HG02973 (cell line): ENCODE measurements around the gene BPIFB4.

Experiments
- ATAC-seq: cut with Tn5 transposase; IDR thresholded peaks from one replicate; pipeline ENCODE4 v1.9.1; 2021; ENCODE audit warnings: moderate library complexity; ENCODE audit not compliant: unreplicated experiment

Gene BPIFB4

DNA sequence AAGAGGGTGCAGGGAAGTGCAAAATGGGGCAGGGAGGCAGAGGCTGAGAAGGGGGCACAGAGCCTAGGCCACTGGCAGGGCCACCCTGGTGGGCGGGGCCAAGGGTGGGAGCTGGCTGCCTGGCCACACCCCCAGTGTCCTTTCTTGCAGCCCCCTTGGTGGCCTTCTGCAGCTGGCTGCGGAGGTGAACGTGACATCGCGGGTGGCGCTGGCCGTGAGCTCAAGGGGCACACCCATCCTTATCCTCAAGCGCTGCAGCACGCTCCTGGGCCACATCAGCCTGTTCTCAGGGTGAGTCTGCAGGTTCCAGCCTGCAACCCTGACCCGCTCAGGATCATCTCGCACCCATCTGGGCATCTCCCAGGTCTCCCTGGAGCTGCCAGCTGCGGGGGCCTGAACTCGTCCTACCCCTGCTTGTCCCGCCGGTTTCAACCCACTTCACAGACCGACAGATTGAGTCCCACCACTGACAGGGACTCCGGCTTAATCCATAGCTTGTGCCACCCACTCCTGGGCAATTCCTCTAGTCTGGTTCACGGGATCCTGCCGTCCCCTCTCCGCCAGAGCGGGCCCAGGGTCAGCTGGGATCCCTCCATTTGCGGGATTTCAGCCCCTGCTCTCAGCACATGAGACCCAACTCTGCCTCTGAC, 19.6 kb upstream of the BPIFB4 start:
- ATAC-seq = no peak

DNA sequence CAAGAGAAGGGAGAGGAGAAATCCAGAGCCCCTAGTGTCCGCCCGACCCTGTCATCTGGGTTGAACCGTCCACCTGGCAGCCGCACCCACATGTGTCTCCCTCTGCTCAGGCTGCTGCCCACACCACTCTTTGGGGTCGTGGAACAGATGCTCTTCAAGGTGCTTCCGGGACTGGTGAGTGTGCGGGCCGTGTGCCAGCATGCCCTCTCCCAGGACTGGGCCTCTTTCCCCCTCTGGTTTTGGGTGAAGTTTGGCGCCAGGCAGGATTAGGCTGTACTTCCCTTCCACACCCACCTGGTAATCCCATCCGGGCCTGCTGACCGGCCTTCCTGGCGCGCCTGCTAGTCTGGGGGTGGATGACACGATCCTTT, 17.8 kb upstream of the BPIFB4 start:
- ATAC-seq = no peak

DNA sequence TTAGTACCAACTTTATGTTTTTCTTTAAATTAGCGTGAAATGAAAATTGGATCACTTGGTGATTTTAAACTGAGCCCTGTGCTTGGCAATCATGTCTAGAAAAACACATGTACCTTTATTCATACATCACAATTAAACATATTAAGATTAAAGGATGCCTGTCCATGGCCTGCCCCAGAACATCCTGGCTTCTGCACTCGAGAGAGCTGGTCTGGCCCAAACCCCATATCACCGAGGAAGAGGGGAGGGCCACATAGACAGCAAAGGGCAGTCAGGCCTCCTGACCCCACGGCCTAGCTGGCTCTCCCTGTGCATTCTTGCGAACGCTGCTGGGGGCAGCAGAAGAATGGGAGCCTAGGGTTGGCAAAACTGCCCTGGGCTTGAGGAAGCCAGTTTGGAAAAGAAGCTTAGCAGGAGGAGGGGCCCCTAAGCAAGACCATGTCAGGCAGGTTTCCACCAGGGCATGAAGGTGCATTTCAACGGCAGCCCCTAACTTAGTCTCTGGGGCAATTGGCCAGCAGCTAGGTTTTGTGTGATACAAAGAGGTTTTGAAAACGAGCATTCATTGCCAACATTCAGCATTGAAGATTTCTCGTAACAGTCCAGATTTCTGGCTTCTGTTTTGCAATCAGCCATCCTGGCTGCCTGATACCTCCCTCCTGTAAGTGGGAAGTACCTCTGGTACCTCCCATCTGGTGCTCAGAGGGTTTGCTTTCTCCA, 17.2 kb upstream of the BPIFB4 start:
- no peak for ATAC-seq

DNA sequence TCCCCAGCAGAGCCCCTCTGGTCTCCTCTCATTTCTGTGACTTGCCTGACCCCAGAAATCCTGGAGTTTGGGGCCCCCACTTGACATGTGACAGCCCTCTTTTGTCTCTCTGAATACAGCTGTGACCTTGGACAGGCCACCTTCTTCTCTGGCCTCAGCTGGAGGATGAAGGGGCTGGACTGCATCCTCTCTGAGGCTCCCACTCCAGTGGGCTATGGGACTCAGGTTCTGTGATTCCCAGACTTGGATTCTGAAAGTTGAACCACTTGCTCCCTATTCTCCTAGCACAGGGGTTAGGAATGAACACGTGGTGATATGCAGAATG, 16.7 kb upstream of the BPIFB4 start:
- no peak for ATAC-seq

DNA sequence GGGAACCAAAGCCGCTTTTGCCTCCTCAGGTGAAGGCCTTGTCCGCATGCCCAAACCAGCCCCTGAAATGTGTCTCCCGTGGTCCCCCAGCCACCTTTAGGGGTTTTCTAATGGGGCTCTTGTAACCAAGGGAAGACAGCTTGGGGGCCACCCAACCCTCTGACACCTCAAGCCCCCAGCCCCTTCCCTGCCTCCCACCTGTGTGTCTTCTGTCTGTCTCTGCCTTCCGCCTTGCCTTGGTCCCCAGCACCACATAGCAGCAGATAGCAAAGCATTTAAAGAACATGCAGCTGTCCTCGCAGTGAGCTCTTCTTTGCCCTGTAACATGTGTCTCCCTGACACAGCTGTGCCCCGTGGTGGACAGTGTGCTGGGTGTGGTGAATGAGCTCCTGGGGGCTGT, 16.2 kb upstream of the BPIFB4 start:
- no peak for ATAC-seq

DNA sequence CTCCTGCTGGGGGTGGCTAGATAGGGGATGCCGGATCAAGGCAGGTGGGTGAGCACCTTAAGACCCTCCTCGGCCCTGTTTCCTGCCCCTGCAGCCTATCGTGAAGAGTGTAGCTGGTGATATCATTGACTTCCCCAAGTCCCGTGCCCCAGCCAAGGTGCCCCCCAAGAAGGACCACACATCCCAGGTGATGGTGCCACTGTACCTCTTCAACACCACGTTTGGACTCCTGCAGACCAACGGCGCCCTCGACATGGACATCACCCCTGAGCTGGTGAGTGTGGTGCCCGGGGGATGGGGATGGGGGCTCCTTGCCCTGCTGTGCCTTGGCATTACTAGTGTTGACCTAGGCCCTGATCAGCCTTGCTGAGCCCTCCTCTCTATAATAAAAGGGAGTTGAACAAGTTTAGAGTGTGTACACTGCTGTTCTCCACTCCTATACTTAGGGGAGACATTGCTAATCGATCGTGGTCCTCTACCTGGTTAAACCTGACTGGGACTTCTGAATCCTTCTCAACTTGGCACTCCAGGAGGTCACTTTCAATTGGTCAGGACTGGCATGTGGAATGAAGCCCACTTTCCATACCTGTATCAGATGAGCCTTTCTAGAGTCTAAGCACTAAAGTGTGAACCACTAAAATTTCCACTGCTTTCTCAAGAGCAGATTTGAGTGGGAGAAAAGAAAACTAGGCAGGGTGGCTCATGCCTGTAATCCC, 14.7 kb upstream of the BPIFB4 start:
- no peak for ATAC-seq

DNA sequence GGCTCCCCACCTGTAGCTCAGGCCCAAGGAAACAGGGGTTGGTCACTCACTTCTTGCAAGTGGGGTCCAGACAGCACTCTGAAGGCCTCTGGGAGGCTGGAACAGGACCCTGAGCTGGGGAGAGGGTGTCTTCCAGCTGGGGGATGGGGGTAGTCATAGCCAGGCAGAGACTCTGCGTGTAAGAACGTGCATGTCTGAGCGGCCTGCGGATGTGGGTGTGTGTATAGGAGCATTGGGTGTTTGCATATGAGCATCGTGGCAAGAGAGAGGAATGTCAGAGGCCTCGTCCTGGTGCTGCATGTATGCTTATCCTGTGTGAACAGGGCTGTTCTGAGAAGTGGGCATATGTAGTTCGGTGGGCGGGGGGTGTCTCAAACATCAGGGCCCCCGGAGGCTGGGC, 13.7 kb upstream of the BPIFB4 start:
- no peak for ATAC-seq

DNA sequence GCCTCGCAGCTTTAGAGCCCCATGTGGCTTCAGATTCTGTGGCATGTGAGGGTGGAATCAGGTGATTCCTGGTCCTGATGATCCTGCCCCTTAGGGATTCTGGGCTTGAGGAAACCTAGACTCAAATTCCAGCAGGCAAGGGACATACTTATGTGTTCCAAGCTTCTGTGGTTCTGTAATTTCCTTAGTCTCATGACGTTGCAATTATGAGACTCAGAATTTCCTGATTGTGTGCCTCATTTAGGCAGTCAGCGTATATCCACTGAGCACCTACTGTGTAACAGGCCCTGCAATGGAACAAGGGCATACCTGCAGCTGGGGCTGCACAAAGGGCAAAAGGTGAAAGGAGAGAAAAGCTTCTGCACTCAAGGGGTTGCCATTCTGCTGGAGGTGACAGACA, 11.6 kb upstream of the BPIFB4 start:
- no peak for ATAC-seq

DNA sequence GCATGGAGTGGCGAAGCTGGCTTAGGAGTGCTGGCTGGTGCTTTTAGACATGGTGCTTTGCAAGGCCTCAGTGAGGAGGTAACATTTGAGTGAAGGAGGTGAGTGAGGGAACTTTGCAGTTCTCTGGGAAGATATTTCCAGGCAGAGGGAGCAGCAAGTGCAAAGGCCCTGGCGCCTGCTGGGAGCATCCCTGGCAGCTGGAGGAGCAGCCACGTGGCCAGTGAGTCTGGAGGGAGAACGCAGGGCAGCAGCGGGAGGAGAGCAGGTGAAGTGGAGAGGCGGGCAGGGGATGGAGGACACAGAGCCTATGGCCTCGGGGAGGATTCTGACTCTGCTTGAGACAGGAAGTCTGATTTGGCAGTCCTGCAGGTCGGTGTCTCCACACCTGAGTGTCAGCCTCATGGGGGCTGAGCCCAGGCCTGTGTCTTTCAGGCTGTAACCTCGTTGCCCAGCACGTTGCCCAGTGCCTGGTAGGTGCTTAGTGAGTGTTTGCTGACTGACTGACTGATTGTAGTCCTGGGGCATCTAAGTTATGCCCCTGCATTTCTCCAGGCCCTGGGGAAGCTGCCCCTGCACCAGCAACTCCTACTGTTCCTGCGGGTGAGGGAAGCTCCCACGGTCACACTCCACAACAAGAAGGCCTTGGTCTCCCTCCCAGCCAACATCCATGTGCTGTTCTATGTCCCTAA, 11.0 kb upstream of the BPIFB4 start:
- no peak for ATAC-seq

DNA sequence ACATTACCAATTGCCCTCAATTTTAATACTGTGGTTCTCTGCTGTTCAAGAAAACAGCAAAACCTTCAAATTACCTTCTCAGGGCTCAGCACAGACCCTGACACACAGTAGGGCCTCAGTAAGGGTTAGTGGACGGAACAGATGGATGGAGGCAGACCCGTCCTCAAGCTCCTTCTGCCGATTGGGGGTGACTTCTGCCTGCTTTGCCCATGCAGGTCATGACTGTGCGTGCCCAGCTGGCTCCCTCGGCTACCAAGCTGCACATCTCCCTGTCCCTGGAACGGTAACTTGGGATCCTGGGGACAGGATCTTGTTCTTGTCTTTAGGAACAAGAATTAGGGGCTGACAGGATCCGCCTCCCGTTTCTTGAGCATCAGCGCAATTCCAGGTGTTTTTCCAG, 9.8 kb upstream of the BPIFB4 start:
- no peak for ATAC-seq

DNA sequence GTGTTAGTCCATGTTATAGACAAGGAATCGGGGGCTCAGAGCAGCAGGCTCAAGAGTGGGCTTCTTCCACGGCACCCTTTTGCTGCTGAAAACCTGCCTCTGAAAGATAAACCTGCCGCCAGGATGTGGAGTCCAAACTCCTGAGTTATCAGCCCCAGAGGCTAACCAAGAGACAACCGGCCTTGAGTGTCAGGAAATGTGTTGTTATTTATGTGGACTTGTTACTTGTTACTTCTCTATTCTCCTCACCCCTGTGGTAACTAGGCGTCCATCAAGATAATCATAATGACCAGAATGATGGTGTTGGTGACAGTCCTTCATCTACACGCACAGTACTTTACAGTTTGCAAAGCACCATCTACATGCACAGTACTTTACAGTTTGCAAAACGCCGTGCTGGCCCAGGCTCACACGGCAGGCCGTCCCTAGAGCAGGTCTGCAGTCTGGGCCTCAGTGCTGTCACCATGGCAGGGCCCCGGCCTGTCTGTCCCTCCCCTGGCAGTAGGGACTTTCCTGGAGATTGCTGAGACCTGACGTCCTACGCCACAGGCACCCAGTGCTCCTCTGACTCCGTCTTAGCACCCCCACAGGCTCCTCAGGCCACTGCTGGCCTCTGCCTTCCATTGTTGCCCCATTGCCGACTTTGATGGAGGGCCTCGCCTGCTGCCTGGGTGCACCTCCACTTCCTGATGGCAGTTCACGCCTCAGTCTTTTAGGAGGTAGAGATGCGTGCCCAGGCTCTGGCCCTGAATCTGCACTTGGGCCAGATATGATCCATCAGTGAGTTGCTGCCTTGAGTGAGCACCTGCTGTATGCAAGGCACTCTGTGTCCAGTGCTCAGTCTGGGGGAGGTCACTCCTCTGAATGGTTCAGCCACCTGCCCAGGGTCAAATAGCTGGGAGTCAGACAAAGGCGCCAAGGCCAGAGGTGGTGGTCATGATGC, 9.1 kb upstream of the BPIFB4 start:
- ATAC-seq = no peak

DNA sequence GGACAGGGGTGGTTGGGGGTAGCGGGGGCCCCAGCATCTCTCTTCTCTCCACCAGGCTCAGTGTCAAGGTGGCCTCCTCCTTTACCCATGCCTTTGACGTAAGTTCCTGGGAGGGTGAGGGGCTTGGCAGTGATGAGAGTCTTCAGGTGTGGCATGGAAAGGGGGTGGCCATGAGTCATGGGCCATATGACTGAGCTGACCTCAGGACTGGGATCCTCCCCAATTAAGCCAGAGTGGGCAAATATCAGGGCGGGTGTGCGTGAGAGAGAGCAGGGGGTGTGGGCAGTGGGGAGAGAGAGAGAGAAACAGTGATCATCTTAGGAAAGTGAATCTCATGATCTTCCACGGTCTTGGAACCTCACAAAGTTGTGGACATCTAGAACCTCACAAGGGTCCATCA, 8.2 kb upstream of the BPIFB4 start:
- no peak for ATAC-seq

DNA sequence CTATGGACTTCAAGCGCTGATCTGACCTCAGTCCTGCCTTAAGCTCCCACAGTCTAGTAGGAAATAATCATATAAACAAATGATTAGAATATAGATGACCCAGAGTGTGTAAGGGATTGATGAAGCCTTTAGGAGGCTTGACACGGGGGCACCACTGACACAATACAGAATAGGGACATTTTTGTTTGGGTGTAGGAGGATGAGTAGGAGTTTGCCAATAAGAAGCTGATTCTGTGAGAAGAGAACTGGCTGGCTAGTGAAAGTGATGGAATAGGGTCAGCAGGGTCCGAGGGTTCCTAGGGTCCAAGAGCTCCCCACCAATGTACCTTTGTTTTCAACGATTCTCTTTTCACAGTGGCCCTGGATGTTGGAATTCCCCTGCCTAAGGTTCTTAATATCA, 7.1 kb upstream of the BPIFB4 start:
- no peak for ATAC-seq

DNA sequence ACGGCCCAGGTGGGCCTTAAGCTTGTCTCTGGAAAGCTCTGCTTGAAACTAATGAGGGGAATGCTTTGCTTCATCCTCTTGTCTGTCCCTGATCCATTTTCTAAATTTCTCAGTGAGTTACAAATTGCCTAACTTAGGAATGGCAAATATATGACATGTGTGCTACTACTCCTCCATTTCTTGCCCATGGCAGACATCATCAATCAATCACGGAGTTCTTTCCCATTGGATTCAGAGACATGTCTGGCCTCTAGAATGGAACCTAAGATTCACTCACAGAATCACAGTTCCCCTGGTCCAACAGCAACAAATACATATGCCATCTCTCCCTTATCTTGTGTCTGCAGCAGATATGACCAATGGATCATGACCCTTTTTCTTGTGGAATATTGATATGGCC, 6.6 kb upstream of the BPIFB4 start:
- no peak for ATAC-seq

DNA sequence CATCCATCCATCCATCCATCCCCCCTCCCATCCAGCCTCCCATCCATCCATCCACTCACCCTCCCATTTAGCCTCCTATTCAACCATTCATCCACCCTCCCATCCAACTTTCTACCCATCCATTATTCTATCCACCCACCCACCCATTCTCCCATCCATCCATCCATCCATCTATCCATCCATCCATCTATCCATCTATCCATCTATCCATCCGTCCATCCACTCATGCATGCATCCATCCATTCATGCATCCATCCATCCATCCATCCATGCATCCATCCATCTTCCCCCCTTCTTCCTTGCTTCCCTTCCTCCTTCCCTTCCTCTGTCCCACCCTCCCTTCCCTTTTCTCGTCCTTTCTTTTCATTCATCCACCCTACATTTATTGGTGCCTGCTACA, 4.8 kb upstream of the BPIFB4 start:
- ATAC-seq = no peak

DNA sequence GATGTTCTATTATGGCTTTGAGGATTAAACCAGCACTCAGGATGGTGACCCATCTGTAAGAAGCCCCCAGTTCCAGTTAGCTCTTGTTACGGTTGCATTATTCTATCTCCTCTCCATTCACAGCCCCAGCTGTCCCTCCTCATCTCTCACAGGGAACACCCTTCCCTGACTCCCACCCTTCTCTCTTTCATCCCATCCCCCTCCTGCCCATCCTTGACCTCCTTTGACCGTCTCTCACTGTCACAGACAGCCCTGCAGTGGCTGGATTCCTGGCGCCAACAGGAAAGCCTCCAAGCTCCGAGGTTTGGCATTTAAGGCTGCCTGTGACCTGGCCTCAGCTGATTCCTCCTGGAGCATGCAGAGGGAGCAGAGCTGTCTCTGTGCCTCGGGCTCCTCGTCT, 4.2 kb upstream of the BPIFB4 start:
- ATAC-seq = no peak

DNA sequence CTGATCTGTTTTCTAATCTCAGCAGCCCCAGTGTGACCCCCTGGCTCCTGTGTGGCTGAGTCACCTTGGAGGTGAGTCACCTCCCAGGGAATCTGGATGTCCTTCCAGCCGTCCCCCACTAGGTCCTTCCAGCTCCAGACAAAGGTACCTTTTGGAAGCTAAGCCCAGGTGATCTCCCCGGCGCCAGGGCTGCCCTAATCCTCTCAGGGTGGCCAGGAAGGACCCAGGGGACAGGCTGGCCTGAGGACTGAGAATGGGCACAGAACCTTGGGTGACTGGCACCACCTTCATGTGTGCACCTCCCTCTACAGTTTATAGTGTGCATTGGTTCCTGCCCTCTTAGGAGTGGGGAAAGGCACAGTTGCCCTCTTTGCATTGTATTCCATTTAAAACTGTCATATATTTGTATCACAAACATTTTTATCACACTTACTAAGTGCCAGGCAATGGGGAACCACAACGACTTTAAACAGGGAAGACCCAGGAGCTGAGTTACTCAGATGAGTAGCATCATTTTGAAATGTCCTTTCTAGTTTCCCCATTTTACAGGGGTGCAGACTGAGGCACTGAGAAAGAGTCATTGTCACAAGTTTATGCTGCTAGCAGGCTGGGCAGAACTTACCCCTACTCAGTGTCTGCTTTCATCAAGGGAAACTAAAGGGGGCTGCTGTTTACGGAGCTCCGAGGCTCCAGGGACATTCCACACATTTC, 2.6 kb upstream of the BPIFB4 start:
- no peak for ATAC-seq

DNA sequence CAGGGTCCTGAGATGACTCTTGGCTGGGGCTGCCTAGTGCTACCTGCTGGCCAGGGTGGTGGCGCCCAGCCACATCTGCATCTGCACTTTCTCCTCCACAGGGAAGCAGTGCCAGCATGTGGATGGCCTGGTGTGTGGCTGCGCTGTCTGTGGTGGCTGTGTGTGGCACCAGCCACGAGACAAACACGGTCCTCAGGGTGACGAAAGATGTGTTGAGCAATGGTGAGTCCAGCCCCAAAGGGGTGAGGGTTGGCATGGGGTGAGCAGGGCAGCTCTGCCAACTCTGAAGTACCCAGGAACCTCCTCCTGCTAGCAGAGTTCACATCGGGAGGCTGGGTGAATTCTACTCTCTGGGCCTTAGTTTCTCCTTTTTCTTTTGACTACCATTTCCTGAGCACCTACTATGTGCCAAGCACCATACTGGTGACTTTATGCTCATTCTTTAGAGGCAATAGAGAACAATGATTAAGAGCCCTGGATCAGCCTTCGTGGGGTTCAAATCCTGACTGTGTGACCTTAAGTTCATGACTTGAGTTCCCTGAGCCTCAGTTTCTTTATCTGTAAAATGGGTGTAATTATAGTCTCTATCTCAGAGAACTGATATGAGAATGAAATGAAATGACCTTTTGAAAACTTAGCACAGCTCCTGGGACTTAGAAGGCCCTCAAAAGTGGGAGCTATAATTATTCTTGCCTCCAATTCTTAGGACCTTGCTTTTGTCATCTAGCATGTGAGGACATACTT, 2.1 kb downstream of the BPIFB4 start:
- no peak for ATAC-seq

DNA sequence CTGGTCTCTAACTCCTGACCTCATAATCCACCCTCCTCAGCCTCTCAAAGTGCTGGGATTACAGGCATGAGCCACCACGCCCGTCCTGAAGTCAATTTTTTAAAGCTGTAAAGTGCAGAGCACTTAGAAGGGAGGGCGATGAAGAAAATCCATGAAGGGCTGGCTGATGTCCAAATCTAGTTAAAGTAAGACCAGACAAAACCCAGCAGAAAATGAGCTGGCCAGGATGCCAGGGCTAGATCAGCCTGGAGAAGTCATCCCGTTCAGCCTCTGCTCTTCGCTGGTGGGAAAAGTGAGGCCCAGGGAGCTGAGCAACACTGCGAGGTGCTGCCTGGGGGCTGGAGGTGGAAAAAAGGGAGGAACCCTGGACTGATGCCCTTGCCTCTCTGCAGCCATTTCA, 3.1 kb downstream of the BPIFB4 start:
- ATAC-seq = no peak
